Naive thymus-derived CD4-positive, alpha-beta T cell (primary cell): ENCODE data around the gene CYTH2. TPM values are rescaled to one million over a fixed set of nuclear protein-coding genes. Genes with fewer than 3 reads are reported as not detected.

Source experiments
- ATAC-seq: fragments of 150-1000 bp; cut with Tn5 transposase; 2 replicates; pipeline ENCODE4 v1.10.0; 2021; ENCODE audit warnings: mild to moderate bottlenecking, moderate library complexity
- CTCF ChIA-PET: fragments of 350-600 bp; sonication (Branson Sonifier 250); formaldehyde crosslinking; loops from one replicate; lab custom pipeline; 2021; ENCODE audit warnings: antibody characterized with exemption; lab: Charles Lee
- POLR2A ChIA-PET: fragments of 350-600 bp; sonication (Branson Sonifier 250); formaldehyde crosslinking; loops from one replicate; lab custom pipeline; 2021; ENCODE audit warnings: antibody characterized with exemption, inconsistent platforms; lab: Charles Lee
- DNase-seq, 9 donors: peaks; one replicate each; pipeline versions ENCODE4 v3.0.0 to v3.0.0-alpha.2; 2020 to 2022; ENCODE audit warnings: mixed read lengths in 1 of 9
- H3K27ac ChIP-seq: one replicate; pipeline ENCODE4 v1.7.0; 2013; ENCODE audit warnings: mild to moderate bottlenecking, low read depth, low read length, moderate library complexity
- H3K27me3 ChIP-seq, 2 donors: one replicate each; pipeline ENCODE4 v1.7.0; 2013; ENCODE audit warnings: low read length in 2 of 2, mild to moderate bottlenecking in 2 of 2, moderate library complexity in 2 of 2; ENCODE audit not compliant: control insufficient read depth in 2 of 2, insufficient read depth in 2 of 2
- H3K36me3 ChIP-seq, 3 experiments: 1 replicate in 2 of 3; 2 replicates in 1 of 3; pipeline ENCODE4 v1.7.0; 2013; ENCODE audit warnings: low read length in 3 of 3, mild to moderate bottlenecking in 3 of 3, moderate library complexity in 1 of 3; ENCODE audit not compliant: insufficient read depth in 3 of 3, control insufficient read depth in 2 of 3
- H3K4me1 ChIP-seq, 2 donors: one replicate each; pipeline ENCODE4 v1.7.0; 2013; ENCODE audit warnings: low read length in 2 of 2, mild to moderate bottlenecking in 2 of 2, moderate library complexity in 1 of 2; ENCODE audit not compliant: control insufficient read depth in 2 of 2, insufficient read depth in 2 of 2
- H3K4me3 ChIP-seq: 2 replicates; pipeline ENCODE4 v1.7.0; 2013; ENCODE audit warnings: mild to moderate bottlenecking, low read length
- H3K9me3 ChIP-seq, 3 experiments: 1 replicate in 2 of 3; 2 replicates in 1 of 3; pipeline ENCODE4 v1.7.0; 2013; ENCODE audit warnings: low read length in 3 of 3; ENCODE audit not compliant: control insufficient read depth in 2 of 3
- H3K27ac Mint-ChIP-seq, 9 donors: one replicate each; pipeline ENCODE4 v1.8.0; 2020 to 2022; ENCODE audit warnings: mixed read lengths in 9 of 9, mild to moderate bottlenecking in 8 of 9, moderate library complexity in 5 of 9, inconsistent platforms in 2 of 9
- H3K27me3 Mint-ChIP-seq, 5 donors: one replicate each; pipeline ENCODE4 v1.8.0; 2021 to 2022; ENCODE audit warnings: mixed read lengths in 5 of 5, mild to moderate bottlenecking in 1 of 5
- H3K36me3 Mint-ChIP-seq, 5 donors: one replicate each; pipeline ENCODE4 v1.8.0; 2020 to 2022; ENCODE audit warnings: mixed read lengths in 5 of 5, mild to moderate bottlenecking in 3 of 5, inconsistent platforms in 1 of 5
- H3K4me1 Mint-ChIP-seq, 7 donors: one replicate each; pipeline ENCODE4 v1.8.0; 2020 to 2022; ENCODE audit warnings: mixed read lengths in 7 of 7, mild to moderate bottlenecking in 3 of 7, inconsistent platforms in 1 of 7
- H3K4me3 Mint-ChIP-seq, 10 donors: one replicate each; pipeline ENCODE4 v1.8.0; 2020 to 2022; ENCODE audit warnings: mild to moderate bottlenecking in 10 of 10, mixed read lengths in 10 of 10, moderate library complexity in 6 of 10, inconsistent platforms in 2 of 10
- H3K9me3 Mint-ChIP-seq, 11 donors: one replicate each; pipeline ENCODE4 v1.8.0; 2020 to 2022; ENCODE audit warnings: mixed read lengths in 11 of 11, mild to moderate bottlenecking in 4 of 11, inconsistent platforms in 1 of 11, moderate library complexity in 1 of 11
- intact Hi-C, 2 donors: fragments of 100-400 bp; cut with micrococcal nuclease; formaldehyde crosslinking; loops; one replicate each; pipeline ENCODE4 v1.15.1; 2023
- polyA plus RNA-seq, 2 donors: library from polyadenylated mRNA; unstranded; fragments of 300-500 nt; fragmentation: Illumina TruSeq; gene quantifications; one replicate each; pipeline ENCODE4 v1.2.3, GENCODE V29; 2021
- total RNA-seq, 6 experiments: library from RNA in 5 of 6; stranded (reverse) in 5 of 6; gene quantifications; 1 replicate in 5 of 6; 2 replicates in 1 of 6; pipeline ENCODE4 v1.2.3 and lab custom pipeline; 2021 to 2026

CYTH2 gene
- total and polyA plus RNA-seq, 7 experiments from 2014 or later, result 23.6 to 82.1 (median 49.2) TPM

DNA sequence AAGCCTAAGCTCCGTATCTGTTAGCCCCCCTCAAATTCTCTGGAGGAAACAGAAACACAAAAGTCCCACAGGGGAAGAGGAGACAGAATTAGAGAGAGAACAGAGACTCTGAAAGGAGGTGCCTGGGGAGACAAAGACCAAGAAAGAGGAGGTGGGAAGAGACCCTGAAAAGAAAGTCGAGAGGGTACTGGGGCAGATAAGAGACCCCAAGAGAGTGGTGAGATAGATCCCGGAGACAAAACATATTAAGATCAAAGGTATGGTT, 24.3 kb upstream of the CYTH2 start:
- Histone ChIP-seq H3K9me3 (no peaks in the 10 kb centered on the region), H3K27me3 (peaks cover 0 to 8% of the 10 kb centered on the region in 2 donors), H3K27ac (peak overlapping the region; percentile 83), H3K4me3 (peak overlapping the region; percentile 80), H3K4me1 (peaks cover 20 to 22% of the 10 kb centered on the region in 2 donors), H3K36me3 (peaks cover 6 to 31% (median 12%) of the 10 kb centered on the region in 3 experiments)
- peaks cover 8 to 21% (median 17%) of the 10 kb centered on the region in 5 donors for H3K36me3 Mint-ChIP-seq
- peaks cover 0 to 1% (median 0%) of the 10 kb centered on the region in 11 donors for H3K9me3 Mint-ChIP-seq
- ATAC-seq (no peak), DNase-seq (no peak)
- intact Hi-C loops, result loop anchor here (1.0 to 5.0 kb wide), 16 partner anchors 24 to 1322 kb away; partner anchors contain the start of genes CYTH2 (in 2 of the 2), KDELR1 (in 2 of the 2), RPL18 (in 2 of the 2) and SPHK2 (in 2 of the 2)
- ChIA-PET POLR2A (interaction anchor here (1.0 to 2.2 kb wide), 3 partner anchors 25 to 174 kb away, joined by 3 to 5 read pairs (median 5); partner anchors contain the start of genes KDELR1, RPL18 and SPHK2), CTCF (interaction anchor here (0.8 to 1.0 kb wide), 2 partner anchors 29 to 111 kb away, joined by 3 read pairs; no protein-coding TSS in a partner anchor)
- H3K4me1 Mint-ChIP-seq, result peaks cover 19 to 44% (median 37%) of the 10 kb centered on the region in 7 donors
- H3K27ac Mint-ChIP-seq, result peak overlapping the region; percentile 90 to 98 (median 95)
- peaks cover 12 to 40% (median 21%) of the 10 kb centered on the region in 5 donors for H3K27me3 Mint-ChIP-seq
- peak overlapping the region; percentile 87 to 96 (median 93) for H3K4me3 Mint-ChIP-seq

DNA sequence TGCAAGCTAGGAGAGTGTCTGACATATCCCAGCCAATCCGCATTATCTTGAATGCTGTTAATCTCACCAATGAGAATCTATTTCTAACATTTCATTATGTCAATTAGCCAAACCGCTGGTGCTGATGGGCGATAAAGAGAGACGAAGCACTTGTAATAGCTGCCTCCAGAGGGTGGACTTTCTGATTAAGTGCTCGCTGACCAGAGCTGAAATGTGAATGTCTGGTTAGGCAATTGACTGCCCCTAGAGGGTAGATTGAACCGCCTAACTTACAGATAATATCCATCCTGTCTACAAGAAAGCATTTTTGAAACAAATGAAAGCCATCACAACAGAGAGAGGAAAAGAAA, 23.9 kb upstream of the CYTH2 start:
- Histone ChIP-seq H3K4me3 (peak overlapping the region; percentile 80), H3K4me1 (peaks cover 20 to 22% of the 10 kb centered on the region in 2 donors), H3K9me3 (no peaks in the 10 kb centered on the region), H3K27me3 (peaks cover 0 to 8% of the 10 kb centered on the region in 2 donors), H3K36me3 (peaks cover 6 to 35% (median 12%) of the 10 kb centered on the region in 3 experiments), H3K27ac (peak overlapping the region; percentile 83)
- DNase-seq (peak in 1 of 9 donors; percentile 22), ATAC-seq (peak; percentile 42)
- Mint-ChIP-seq H3K27me3 (peaks cover 12 to 38% (median 21%) of the 10 kb centered on the region in 5 donors), H3K27ac (peak overlapping the region; percentile 90 to 98 (median 95)), H3K4me1 (peaks cover 19 to 44% (median 37%) of the 10 kb centered on the region in 7 donors), H3K4me3 (peak overlapping the region; percentile 87 to 96 (median 93)), H3K36me3 (peaks cover 8 to 21% (median 17%) of the 10 kb centered on the region in 5 donors), H3K9me3 (peaks cover 0 to 1% (median 0%) of the 10 kb centered on the region in 11 donors)
- CTCF ChIA-PET, result interaction anchor here (0.8 to 1.0 kb wide), 2 partner anchors 29 to 111 kb away, joined by 3 read pairs; no protein-coding TSS in a partner anchor
- POLR2A ChIA-PET, result interaction anchor here (0.6 to 2.2 kb wide), 4 partner anchors 25 to 174 kb away, joined by 3 to 5 read pairs (median 4); partner anchors contain the start of genes KDELR1, RPL18 and SPHK2
- intact Hi-C loops, result loop anchor here (1.0 to 5.0 kb wide), 16 partner anchors 24 to 1322 kb away; partner anchors contain the start of genes CYTH2 (in 2 of the 2), KDELR1 (in 2 of the 2), RPL18 (in 2 of the 2) and SPHK2 (in 2 of the 2)

DNA sequence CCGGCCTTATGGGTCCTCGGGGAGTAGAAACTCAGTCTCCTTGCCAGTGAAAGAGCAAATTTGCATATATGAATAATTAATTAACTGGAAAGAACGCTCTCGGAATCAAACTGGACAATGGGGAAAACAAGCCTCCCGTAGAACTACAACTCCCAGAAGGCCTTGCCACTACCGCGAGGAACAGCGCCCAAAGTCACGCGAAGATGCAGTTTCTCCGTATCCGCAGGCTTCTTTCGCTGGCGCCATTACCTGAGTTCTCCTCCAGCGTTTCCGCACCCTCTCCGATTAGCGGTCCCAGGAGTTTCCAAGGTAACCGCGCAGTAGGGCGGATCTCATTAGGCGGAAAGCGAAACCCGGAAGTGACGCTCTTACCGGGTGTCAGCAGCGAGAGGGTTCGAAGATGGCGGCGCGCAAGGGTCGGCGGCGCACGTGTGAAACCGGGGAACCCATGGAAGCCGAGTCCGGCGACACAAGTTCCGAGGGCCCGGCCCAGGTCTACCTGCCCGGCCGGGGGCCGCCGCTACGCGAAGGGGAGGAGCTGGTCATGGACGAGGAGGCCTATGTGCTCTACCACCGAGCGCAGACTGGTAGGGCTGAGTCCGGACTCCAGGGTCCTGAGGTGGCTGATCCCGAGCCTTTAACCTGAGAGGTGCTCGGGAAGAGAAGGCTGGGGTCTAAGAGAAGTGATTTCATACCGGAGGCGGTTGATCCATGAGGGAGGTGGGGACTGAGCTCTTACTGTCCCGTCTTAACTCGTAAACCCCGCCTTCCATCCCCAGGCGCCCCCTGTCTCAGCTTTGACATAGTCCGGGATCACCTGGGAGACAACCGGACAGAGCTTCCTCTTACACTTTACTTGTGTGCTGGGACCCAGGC, 23.3 kb upstream of the CYTH2 start, which contains the start of gene GRWD1:
Gene GRWD1 (plus strand): TSS at position 378 of the 876 bp plus-strand sequence. CDS start 23 bp downstream, at position 401.
- CTCF ChIA-PET, result interaction anchor here (0.8 to 1.0 kb wide), 2 partner anchors 28 to 112 kb away, joined by 3 read pairs; no protein-coding TSS in a partner anchor
- H3K4me3 Mint-ChIP-seq, result peak within 1 kb of the TSS; percentile 87 to 96 (median 93)
- H3K36me3 ChIP-seq, result peaks cover 6 to 41% (median 16%) of the 10 kb centered on the region in 3 experiments
- peaks cover 19 to 44% (median 37%) of the 10 kb centered on the region in 7 donors for H3K4me1 Mint-ChIP-seq
- H3K27me3 ChIP-seq, result peaks cover 0 to 8% of the 10 kb centered on the region in 2 donors
- peaks cover 0 to 1% (median 0%) of the 10 kb centered on the region in 11 donors for H3K9me3 Mint-ChIP-seq
- intact Hi-C loops, result loop anchor here (1.0 to 5.0 kb wide), 16 partner anchors 23 to 1321 kb away; partner anchors contain the start of genes CYTH2 (in 2 of the 2), KDELR1 (in 2 of the 2), RPL18 (in 2 of the 2) and SPHK2 (in 2 of the 2)
- peaks cover 12 to 33% (median 21%) of the 10 kb centered on the region in 5 donors for H3K27me3 Mint-ChIP-seq
- peaks cover 8 to 21% (median 17%) of the 10 kb centered on the region in 5 donors for H3K36me3 Mint-ChIP-seq
- H3K4me3 ChIP-seq, result peak within 1 kb of the TSS; percentile 80
- POLR2A ChIA-PET, result interaction anchor here (0.6 to 2.2 kb wide), 7 partner anchors 22 to 192 kb away, joined by 3 to 5 read pairs (median 3); partner anchors contain the start of genes KDELR1, SYNGR4 and TMEM143
- DNase-seq (peak; percentile 63 to 98 (median 93)), ATAC-seq (peak; percentile 95)
- H3K27ac ChIP-seq, result peak within 1 kb of the TSS; percentile 83
- peak within 1 kb of the TSS; percentile 90 to 98 (median 95) for H3K27ac Mint-ChIP-seq
- no peaks in the 10 kb centered on the region for H3K9me3 ChIP-seq
- H3K4me1 ChIP-seq, result peaks cover 20 to 22% of the 10 kb centered on the region in 2 donors

DNA sequence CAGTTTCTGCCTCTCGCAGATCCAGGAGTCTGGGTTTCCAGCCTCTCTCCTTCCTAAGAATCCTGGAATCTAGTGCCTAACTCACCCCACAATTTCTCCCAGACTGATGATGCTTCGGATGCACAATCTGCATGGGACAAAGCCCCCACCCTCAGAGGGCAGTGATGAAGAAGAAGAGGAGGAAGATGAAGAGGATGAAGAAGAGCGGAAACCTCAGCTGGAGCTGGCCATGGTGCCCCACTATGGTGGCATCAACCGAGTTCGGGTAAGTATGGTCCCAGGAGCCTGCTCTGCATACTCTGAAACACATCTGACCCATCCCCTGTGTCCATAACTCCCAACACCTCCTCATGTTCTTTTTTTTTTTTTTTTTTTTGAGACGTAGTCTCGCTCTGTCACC, 22.6 kb upstream of the CYTH2 start:
- ChIA-PET POLR2A (interaction anchor here (0.7 to 2.2 kb wide), 5 partner anchors 22 to 191 kb away, joined by 3 to 5 read pairs (median 3); partner anchors contain the start of genes KDELR1, SYNGR4 and TMEM143), CTCF (no interaction called here)
- intact Hi-C loops, result loop anchor here in 1 of 2 donors (5.0 kb wide), 1 partner anchor 36 kb away; no protein-coding TSS in a partner anchor
- H3K4me1 ChIP-seq, result peaks cover 20 to 22% of the 10 kb centered on the region in 2 donors
- peaks cover 8 to 27% (median 17%) of the 10 kb centered on the region in 5 donors for H3K36me3 Mint-ChIP-seq
- H3K9me3 ChIP-seq, result no peaks in the 10 kb centered on the region
- H3K27ac ChIP-seq, result peak overlapping the region; percentile 83
- H3K27me3 Mint-ChIP-seq, result peaks cover 6 to 26% (median 17%) of the 10 kb centered on the region in 5 donors
- peak overlapping the region; percentile 87 to 96 (median 93) for H3K4me3 Mint-ChIP-seq
- ATAC-seq, result no peak
- no peak for DNase-seq
- H3K9me3 Mint-ChIP-seq, result no peaks in the 10 kb centered on the region
- peaks cover 11 to 48% (median 24%) of the 10 kb centered on the region in 3 experiments for H3K36me3 ChIP-seq
- peaks cover 0 to 8% of the 10 kb centered on the region in 2 donors for H3K27me3 ChIP-seq
- H3K4me1 Mint-ChIP-seq, result peaks cover 19 to 44% (median 37%) of the 10 kb centered on the region in 7 donors
- H3K27ac Mint-ChIP-seq, result peak overlapping the region in 8 of 9 donors; percentile 28 to 96 (median 86)
- peak overlapping the region; percentile 80 for H3K4me3 ChIP-seq

DNA sequence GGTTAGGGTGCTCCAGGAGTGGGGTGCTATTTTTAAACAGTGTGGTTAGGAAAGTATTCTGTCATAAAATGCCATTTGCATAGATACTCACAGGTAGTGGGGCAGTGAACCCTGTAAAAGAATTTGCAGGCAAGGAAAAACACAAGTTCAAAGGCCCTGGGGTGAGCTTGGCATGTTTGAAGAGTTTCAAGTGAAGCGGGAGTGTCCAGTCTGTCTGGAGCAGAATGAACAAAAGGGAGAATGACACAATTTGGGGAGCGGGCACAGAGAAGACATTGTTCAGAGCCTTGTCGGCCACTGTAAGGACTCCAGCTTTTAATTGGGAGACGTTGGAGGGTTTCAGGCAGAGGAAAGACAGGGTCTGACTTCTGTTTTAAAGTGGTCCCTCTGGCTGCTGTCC, 20.6 kb upstream of the CYTH2 start:
- ChIA-PET POLR2A (no interaction called here), CTCF (no interaction called here)
- peaks cover 13 to 67% (median 26%) of the 10 kb centered on the region in 3 experiments for H3K36me3 ChIP-seq
- Mint-ChIP-seq H3K9me3 (no peaks in the 10 kb centered on the region), H3K27me3 (peaks cover 0 to 18% (median 11%) of the 10 kb centered on the region in 5 donors), H3K27ac (no peak overlapping the region), H3K36me3 (peaks cover 8 to 27% (median 18%) of the 10 kb centered on the region in 5 donors), H3K4me1 (peaks cover 19 to 44% (median 34%) of the 10 kb centered on the region in 7 donors), H3K4me3 (peak overlapping the region in 2 of 10 donors; percentile 32 to 52)
- no peak for DNase-seq
- intact Hi-C loops, result loop anchor here in 1 of 2 donors (5.0 kb wide), 1 partner anchor 34 kb away; no protein-coding TSS in a partner anchor
- no peak for ATAC-seq
- H3K4me3 ChIP-seq, result no peak overlapping the region
- no peaks in the 10 kb centered on the region for H3K9me3 ChIP-seq
- no peak overlapping the region for H3K27ac ChIP-seq
- peaks cover 20 to 22% of the 10 kb centered on the region in 2 donors for H3K4me1 ChIP-seq
- H3K27me3 ChIP-seq, result no peaks in the 10 kb centered on the region
